ENCODE results near the gene SP140.

DNA sequence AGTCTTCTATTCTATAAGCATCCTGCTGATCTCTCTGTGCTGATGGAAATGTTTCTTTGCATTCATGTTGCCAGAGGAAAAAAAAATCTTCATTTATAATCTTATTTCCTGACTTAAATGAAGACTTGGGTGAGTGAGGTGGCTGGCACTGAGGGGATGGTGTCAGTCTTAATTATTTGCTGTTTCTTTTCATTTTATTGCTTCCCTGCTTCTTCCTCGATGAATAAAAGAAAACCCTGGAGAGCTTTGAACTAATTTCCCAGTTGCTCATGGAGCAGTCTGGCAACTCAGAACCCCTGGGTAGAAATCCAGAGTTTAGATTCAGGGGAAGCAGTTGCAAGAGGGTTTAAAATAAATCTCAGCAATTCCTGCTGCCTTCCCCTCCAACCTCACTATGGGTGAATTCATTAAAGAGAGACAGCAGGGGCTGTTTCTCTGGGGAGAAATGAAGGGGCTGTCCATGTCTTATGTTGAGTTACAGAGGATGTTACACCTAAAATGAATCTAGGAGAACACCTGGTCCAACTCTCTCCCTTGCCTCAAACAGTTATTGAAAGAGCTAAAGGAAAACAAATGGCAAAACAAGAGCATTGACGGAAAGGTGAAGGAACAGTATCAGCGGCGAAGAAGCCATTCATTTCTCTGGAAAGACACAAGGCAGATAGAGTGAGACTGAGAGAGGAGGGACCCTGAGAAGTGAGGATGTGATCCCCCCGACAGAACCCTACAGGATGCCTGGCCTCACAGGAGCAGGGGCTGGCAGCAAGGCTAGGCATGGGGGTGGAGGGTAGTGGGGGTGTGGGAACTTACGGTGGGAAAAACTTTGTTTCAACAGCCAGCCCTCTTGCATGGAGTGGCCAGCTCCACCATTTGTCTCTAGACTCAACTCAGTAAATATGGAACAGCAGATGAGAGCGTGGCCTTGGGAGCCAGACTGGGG is 46.7 kb upstream of the SP140 start:
- TF ChIP-seq, protein P1, sequence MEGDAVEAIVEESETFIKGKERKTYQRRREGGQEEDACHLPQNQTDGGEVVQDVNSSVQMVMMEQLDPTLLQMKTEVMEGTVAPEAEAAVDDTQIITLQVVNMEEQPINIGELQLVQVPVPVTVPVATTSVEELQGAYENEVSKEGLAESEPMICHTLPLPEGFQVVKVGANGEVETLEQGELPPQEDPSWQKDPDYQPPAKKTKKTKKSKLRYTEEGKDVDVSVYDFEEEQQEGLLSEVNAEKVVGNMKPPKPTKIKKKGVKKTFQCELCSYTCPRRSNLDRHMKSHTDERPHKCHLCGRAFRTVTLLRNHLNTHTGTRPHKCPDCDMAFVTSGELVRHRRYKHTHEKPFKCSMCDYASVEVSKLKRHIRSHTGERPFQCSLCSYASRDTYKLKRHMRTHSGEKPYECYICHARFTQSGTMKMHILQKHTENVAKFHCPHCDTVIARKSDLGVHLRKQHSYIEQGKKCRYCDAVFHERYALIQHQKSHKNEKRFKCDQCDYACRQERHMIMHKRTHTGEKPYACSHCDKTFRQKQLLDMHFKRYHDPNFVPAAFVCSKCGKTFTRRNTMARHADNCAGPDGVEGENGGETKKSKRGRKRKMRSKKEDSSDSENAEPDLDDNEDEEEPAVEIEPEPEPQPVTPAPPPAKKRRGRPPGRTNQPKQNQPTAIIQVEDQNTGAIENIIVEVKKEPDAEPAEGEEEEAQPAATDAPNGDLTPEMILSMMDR (IDR thresholded peaks at IDR 0.05; ENCODE audit: poor library complexity) = no peak
- no peak for TF ChIP-seq EZH2 (IDR thresholded peaks at IDR 0.05; ENCODE audit: borderline replicate concordance)

Measured in hepatocyte (in vitro differentiated cells).